Lower lobe of right lung (tissue), 2 donors: ENCODE measurements around the gene CX3CL1. TPM values are rescaled to one million over a fixed set of nuclear protein-coding genes. Genes with fewer than 3 reads are reported as not detected.

Experiments used
- ATAC-seq, 2 donors: fragments of 200-7000 bp; cut with Tn5 transposase; one replicate each; pipeline ENCODE4 v1.9.1; 2020 to 2022; ENCODE audit warnings: mild to moderate bottlenecking in 2 of 2, moderate library complexity in 2 of 2
- DNase-seq: peaks from one replicate; pipeline ENCODE4 v3.0.0-alpha.2; 2020
- H3K27ac ChIP-seq: fragments of 200-600 bp; one replicate; pipeline ENCODE4 v1.8.0; 2022
- H3K27me3 ChIP-seq: fragments of 200-600 bp; one replicate; pipeline ENCODE4 v1.8.0; 2022; ENCODE audit warnings: low read depth
- H3K36me3 ChIP-seq: fragments of 200-600 bp; one replicate; pipeline ENCODE4 v1.8.0; 2022; ENCODE audit warnings: mild to moderate bottlenecking
- H3K4me1 ChIP-seq: fragments of 200-600 bp; one replicate; pipeline ENCODE4 v1.8.0; 2022
- H3K4me3 ChIP-seq: fragments of 200-600 bp; one replicate; pipeline ENCODE4 v1.8.0; 2022; ENCODE audit warnings: mild to moderate bottlenecking
- H3K9me3 ChIP-seq: fragments of 200-600 bp; one replicate; pipeline ENCODE4 v1.8.0; 2022
- intact Hi-C: fragments of 100-400 bp; cut with DNase I; formaldehyde crosslinking; loops from one replicate; pipeline ENCODE4 v1.11.0; 2022
- long read RNA-seq: library from polyadenylated mRNA; unstranded; transcript quantifications from one replicate; pipeline ENCODE4 v2.0.0, GENCODE V29; 2021
- total RNA-seq: library from RNA; stranded (reverse); fragmentation: NEBNext Ultra II Directional; extraction: Animal tissue kit (Norgen Biotek cat#: 25700); gene quantifications from one replicate; pipeline ENCODE4 v1.2.1, GENCODE V29; 2021
- TF ChIP-seq, protein P1 (sequence below): fragments of 200-600 bp; IDR thresholded peaks from one replicate; pipeline ENCODE4 v1.8.0; 2022; ENCODE audit warnings: antibody characterized with exemption, mild to moderate bottlenecking
- donor health status: DM: no; HTN: yes; CAD: no; lungs with severe emphysema.

The CX3CL1 gene
- total RNA-seq = 33.6 TPM
- long read RNA-seq, transcript CX3CL1-201 (3 exons, 3,321 nt) = major isoform, 7 of 97 reads
- long read RNA-seq, partial matches to known transcripts = 90 of 97 reads
- long read RNA-seq, other reads (novel, unspliced or antisense) = 0 of 97 reads

DNA sequence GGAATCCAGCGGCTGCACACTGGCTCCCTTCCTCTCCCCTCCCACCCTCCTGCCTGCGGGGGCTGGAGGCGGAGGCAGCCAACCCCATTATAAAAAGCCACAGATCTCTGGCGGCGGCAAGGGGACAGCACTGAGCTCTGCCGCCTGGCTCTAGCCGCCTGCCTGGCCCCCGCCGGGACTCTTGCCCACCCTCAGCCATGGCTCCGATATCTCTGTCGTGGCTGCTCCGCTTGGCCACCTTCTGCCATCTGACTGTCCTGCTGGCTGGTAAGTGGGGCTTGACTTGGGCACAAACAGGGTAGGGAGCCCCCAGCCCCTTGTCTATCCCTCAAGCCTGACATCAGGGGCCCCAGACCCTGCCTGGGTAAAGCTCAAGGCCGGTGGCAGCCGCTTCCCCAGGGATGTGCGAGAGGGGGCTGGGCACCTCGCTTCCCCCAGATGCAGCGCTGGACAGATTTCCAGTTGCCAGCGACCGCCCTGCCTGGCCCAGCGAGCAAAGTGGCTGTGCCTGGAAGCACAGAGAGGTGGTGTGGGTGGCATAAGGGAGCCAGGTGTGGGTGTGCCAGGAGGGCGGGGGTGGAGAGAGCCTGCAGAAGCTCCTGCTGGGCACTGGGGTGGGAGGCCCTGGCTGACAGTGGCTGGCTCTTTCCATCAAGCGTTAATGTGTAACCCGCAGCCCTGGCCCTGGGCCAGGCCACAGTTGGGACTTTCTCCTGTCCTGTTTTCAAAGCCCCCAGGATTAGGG is at the start of gene CX3CL1:
TSS of gene CX3CL1 (plus strand) at position 119 of the 745 bp plus-strand sequence. CDS start at position 198, 79 bp downstream.
- peak within 1 kb of the TSS; percentile 62 for H3K4me3 ChIP-seq
- H3K4me1 ChIP-seq = peaks cover 20% of the 10 kb centered on the region
- H3K27ac ChIP-seq = peak within 1 kb of the TSS; percentile 87
- DNase-seq (peak; percentile 62), ATAC-seq (peak; percentile 72 to 83)
- TF ChIP-seq, protein P1, sequence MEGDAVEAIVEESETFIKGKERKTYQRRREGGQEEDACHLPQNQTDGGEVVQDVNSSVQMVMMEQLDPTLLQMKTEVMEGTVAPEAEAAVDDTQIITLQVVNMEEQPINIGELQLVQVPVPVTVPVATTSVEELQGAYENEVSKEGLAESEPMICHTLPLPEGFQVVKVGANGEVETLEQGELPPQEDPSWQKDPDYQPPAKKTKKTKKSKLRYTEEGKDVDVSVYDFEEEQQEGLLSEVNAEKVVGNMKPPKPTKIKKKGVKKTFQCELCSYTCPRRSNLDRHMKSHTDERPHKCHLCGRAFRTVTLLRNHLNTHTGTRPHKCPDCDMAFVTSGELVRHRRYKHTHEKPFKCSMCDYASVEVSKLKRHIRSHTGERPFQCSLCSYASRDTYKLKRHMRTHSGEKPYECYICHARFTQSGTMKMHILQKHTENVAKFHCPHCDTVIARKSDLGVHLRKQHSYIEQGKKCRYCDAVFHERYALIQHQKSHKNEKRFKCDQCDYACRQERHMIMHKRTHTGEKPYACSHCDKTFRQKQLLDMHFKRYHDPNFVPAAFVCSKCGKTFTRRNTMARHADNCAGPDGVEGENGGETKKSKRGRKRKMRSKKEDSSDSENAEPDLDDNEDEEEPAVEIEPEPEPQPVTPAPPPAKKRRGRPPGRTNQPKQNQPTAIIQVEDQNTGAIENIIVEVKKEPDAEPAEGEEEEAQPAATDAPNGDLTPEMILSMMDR = peak; percentile 40
- no peaks in the 10 kb centered on the region for H3K36me3 ChIP-seq
- H3K9me3 ChIP-seq = no peaks in the 10 kb centered on the region
- intact Hi-C loops = no loop called here
- no peaks in the 10 kb centered on the region for H3K27me3 ChIP-seq

GRCh38 chr16:57324749-57325148 is 47.5 kb upstream of the CX3CL1 start:
- Histone ChIP-seq H3K4me3 (no peak overlapping the region), H3K27ac (no peak overlapping the region), H3K9me3 (peaks cover 8% of the 10 kb centered on the region), H3K4me1 (no peaks in the 10 kb centered on the region), H3K27me3 (no peaks in the 10 kb centered on the region), H3K36me3 (no peaks in the 10 kb centered on the region)
- ATAC-seq (peak in 1 of 2 donors; percentile 64), DNase-seq (no peak)
- intact Hi-C loops = no loop called here
- TF ChIP-seq, protein P1 = no peak

GRCh38 chr16:57325458-57325857 is 46.8 kb upstream of the CX3CL1 start:
- intact Hi-C loops = no loop called here
- Histone ChIP-seq H3K27me3 (no peaks in the 10 kb centered on the region), H3K4me1 (no peaks in the 10 kb centered on the region), H3K4me3 (no peak overlapping the region), H3K27ac (no peak overlapping the region), H3K36me3 (no peaks in the 10 kb centered on the region), H3K9me3 (peaks cover 8% of the 10 kb centered on the region)
- ATAC-seq = no peak
- no peak for DNase-seq
- TF ChIP-seq, protein P1 = no peak

DNA sequence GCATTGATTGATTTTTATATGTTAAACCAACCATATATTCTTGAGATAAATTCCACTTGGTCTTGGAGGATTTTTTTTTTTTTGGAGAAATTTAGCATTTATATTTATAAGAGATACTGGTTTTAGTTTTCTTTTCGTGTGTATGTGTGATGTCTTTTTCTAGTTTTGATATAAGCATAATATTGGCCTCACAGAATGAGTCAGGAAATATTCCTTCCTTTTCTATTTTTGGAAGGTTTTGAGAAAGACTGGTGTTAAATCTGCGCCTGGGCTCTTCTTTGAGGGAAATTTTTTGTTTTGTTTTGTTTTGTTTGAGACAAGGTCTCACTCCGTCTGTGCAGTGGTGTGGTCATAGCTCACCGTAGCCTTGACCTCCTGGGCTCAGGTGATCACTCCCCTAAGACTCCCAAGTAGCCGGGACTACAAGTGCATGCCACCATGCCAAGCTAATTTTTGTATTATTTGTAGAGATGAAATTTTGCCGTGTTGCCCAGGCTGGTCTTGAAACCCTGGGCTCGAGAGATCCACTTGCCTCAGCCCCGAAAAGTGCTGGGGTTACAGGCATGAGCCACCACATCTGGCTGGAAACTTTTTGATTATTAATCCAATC is 42.5 kb upstream of the CX3CL1 start:
- Histone ChIP-seq H3K27me3 (no peaks in the 10 kb centered on the region), H3K27ac (no peak overlapping the region), H3K9me3 (peaks cover 13% of the 10 kb centered on the region), H3K36me3 (no peaks in the 10 kb centered on the region), H3K4me3 (no peak overlapping the region), H3K4me1 (no peaks in the 10 kb centered on the region)
- ATAC-seq = no peak
- TF ChIP-seq, protein P1 = no peak
- no peak for DNase-seq
- intact Hi-C loops = no loop called here

- Histone ChIP-seq H3K9me3 (peaks cover 10% of the 10 kb centered on the region), H3K4me1 (no peaks in the 10 kb centered on the region), H3K4me3 (no peak overlapping the region), H3K36me3 (no peaks in the 10 kb centered on the region), H3K27me3 (no peaks in the 10 kb centered on the region), H3K27ac (no peak overlapping the region)
- intact Hi-C loops = no loop called here
- no peak for DNase-seq
- ATAC-seq = no peak
- TF ChIP-seq, protein P1 = no peak
Measured at GRCh38 chr16:57331355-57331754, 40.9 kb upstream of the CX3CL1 start.
